Testis (tissue), 3 donors: ENCODE results near the gene PLCB2. TPM values are rescaled to one million over a fixed set of nuclear protein-coding genes. Genes with fewer than 3 reads are reported as not detected.

ENCODE experiments used
- DNase-seq: peaks from one replicate; pipeline ENCODE4 v3.0.0-alpha.2; 2019
- H3K27ac ChIP-seq, 2 donors: fragments of 200-600 bp; sonication (generic); one replicate each; pipeline ENCODE4 v1.5.1; 2019
- H3K27me3 ChIP-seq: fragments of 200-600 bp; sonication (generic); one replicate; pipeline ENCODE4 v1.5.1; 2019
- H3K36me3 ChIP-seq: fragments of 200-600 bp; sonication (generic); one replicate; pipeline ENCODE4 v1.5.1; 2017; ENCODE audit warnings: low read depth; ENCODE audit errors: missing control alignments
- H3K4me1 ChIP-seq: fragments of 200-600 bp; sonication (generic); one replicate; pipeline ENCODE4 v1.5.1; 2019
- H3K4me3 ChIP-seq, 2 donors: fragments of 200-600 bp; sonication (generic); one replicate each; pipeline ENCODE4 v1.5.1; 2017 to 2019
- H3K9me3 ChIP-seq: fragments of 200-600 bp; sonication (generic); one replicate; pipeline ENCODE4 v1.5.1; 2017
- CTCF ChIP-seq, 3 experiments: fragments of 450-650 bp in 2 of 3; fragments of 200-600 bp in 1 of 3; sonication (generic) in 1 of 3; IDR thresholded peaks; one replicate each; pipeline ENCODE4 v1.5.1; 2016 to 2019; ENCODE audit warnings: antibody characterized with exemption in 3 of 3, mild to moderate bottlenecking in 2 of 3, moderate library complexity in 1 of 3
- POLR2A ChIP-seq: fragments of 450-650 bp; IDR thresholded peaks from one replicate; pipeline ENCODE4 v1.6.1; 2017; ENCODE audit warnings: antibody characterized with exemption, mild to moderate bottlenecking, moderate library complexity
- WGBS, 2 donors: methylation state at CpG; one replicate each; pipeline ENCODE4 v1.1.5; 2018; 5-methylcytosine and 5-hydroxymethylcytosine counted together
- intact Hi-C: fragments of 100-400 bp; cut with DNase I; formaldehyde crosslinking; loops from one replicate; pipeline ENCODE4 v1.15.1; 2023; ENCODE audit warnings: low total_unique reads
- polyA plus RNA-seq: library from polyadenylated mRNA; stranded (reverse); fragments of 350-450 nt; fragmentation: Illumina TruSeq; extraction: RNeasy Lipid Tissue Mini Kit (QIAGEN cat#74804); gene quantifications from one replicate; pipeline ENCODE4 v1.2.3, GENCODE V29; 2014; ENCODE audit warnings: low read depth, low replicate concordance; ENCODE audit not compliant: insufficient read depth
- total RNA-seq, 2 donors: library from RNA; depleted of rRNA; stranded (reverse); fragments of >200 nt; gene quantifications; one replicate each; pipeline ENCODE4 v1.2.3, GENCODE V29; 2016

PLCB2 gene
- total and polyA plus RNA-seq, 3 donors from 2014 or later: 8.8 to 13.6 (median 9.7) TPM

DNA sequence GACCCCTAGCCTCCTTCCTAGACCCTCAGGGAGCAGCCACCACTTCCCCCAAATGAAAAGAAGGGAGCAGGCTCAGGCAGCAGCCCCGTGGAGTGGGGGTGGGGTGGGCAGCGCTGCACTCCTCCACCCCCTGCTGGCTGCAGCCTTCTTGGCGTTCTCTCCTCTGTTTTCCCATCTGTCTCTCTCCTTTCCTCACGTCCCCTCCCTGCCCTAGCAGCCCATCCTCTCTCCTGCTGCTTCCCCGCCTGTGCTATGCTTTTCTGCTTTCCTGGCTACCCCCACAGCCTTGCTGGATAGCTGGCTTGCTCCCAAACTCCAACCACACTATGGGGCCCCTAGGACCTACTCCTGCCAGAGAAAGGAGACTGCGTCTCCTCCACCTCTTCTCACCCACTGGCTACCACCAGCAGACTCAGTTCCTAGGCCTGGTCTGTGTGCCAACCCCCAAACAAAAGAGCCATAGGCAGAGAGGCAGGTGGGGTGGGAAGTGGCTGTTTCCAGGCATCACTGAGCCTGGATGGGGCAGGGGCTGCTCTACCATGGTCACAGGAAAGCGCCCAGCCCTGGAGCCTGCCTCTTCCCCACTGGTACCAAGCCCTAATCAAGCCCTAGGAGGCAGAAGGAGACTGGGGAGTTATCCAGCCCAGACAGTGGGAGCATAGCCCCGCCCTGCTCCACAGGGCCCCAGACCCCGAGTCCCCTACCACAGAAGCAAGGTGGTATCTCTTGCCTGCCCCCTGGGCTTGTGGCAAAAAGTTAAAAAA is 46.9 kb upstream of the PLCB2 start:
- Histone ChIP-seq H3K36me3 (no peaks in the 10 kb centered on the region), H3K4me3 (no peak overlapping the region), H3K27ac (no peak overlapping the region), H3K27me3 (no peaks in the 10 kb centered on the region), H3K4me1 (peaks cover 16% of the 10 kb centered on the region), H3K9me3 (no peaks in the 10 kb centered on the region)
- 43 to 51% methylated on average over 9 of the region's 9 CpGs for WGBS, 2 donors
- no peak for TF ChIP-seq POLR2A
- peak in 2 of 3 experiments; percentile 12 to 18 for TF ChIP-seq CTCF (IDR thresholded peaks at IDR 0.05)
- peak; percentile 56 for DNase-seq
- intact Hi-C loops: no loop called here

DNA sequence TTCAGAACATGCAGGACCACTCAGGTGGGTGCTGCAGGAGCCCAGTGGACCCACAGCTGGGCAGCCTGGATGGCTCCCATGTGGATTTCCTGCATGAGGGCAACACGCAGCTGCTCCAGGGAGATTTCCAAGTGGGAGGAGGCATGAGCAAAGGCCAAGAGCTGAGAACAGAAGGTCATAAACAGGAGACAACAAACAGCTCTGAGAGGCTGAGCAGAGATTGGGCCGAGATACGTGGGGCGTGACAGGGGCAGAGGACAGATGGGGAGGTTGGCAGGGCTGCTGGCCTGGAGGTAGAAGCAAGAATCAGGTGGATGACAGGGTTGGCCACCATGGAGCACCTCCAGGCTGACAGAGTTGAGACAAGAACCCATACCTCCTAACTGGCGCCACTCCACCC is 46.0 kb upstream of the PLCB2 start:
- intact Hi-C loops: no loop called here
- Histone ChIP-seq H3K4me3 (no peak overlapping the region), H3K27ac (no peak overlapping the region), H3K9me3 (no peaks in the 10 kb centered on the region), H3K4me1 (peaks cover 16% of the 10 kb centered on the region), H3K27me3 (no peaks in the 10 kb centered on the region), H3K36me3 (no peaks in the 10 kb centered on the region)
- TF ChIP-seq POLR2A (no peak), CTCF (IDR thresholded peaks at IDR 0.05) (no peak)
- 50 to 73% methylated on average over 5 of the region's 5 CpGs for WGBS, 2 donors
- DNase-seq: no peak

- DNase-seq: no peak
- Histone ChIP-seq H3K27me3 (no peaks in the 10 kb centered on the region), H3K27ac (no peak overlapping the region), H3K4me3 (no peak overlapping the region), H3K4me1 (peaks cover 12% of the 10 kb centered on the region), H3K9me3 (no peaks in the 10 kb centered on the region), H3K36me3 (no peaks in the 10 kb centered on the region)
- intact Hi-C loops: no loop called here
- 91 to 96% methylated on average over 6 to 7 of the region's 7 CpGs for WGBS, 2 donors
- TF ChIP-seq CTCF (IDR thresholded peaks at IDR 0.05): no peak
- TF ChIP-seq POLR2A: no peak
These were observed 44.7 kb upstream of the PLCB2 start for GRCh38 chr15:40352281-40352901.

DNA sequence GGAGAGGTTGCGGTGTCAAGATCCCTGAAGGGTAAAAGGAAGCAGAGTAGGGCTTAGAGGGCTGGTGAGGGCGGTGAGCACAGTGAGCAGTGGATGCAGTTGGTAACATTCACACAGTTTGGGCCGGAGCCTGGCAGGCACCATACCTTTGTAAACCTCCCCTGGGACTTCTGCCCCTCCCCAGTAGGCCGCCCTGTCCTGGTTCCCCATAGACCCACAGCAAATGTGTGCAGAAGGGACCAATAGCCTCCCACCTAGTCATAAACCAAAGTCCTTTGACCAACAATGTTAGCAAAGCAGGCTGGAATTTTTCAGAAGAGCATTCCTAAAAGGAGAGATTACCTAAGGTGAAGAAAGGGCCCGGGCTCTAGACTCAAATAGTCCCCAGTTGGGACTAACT is 41.4 kb upstream of the PLCB2 start:
- Histone ChIP-seq H3K27me3 (no peaks in the 10 kb centered on the region), H3K36me3 (no peaks in the 10 kb centered on the region), H3K27ac (no peak overlapping the region), H3K4me3 (no peak overlapping the region), H3K4me1 (peaks cover 6% of the 10 kb centered on the region), H3K9me3 (no peaks in the 10 kb centered on the region)
- no peak for DNase-seq
- 80 to 96% methylated on average over 5 of the region's 5 CpGs for WGBS, 2 donors
- TF ChIP-seq CTCF (IDR thresholded peaks at IDR 0.05): no peak
- TF ChIP-seq POLR2A: no peak
- intact Hi-C loops: no loop called here
